ENCODE results near the gene RABGAP1L. TPM values are rescaled to one million over a fixed set of nuclear protein-coding genes. Genes with fewer than 3 reads are reported as not detected.

RABGAP1L gene
- total RNA-seq, 3 donors from 2014 or later = 46.1 to 74.7 (median 59.2) TPM

DNA sequence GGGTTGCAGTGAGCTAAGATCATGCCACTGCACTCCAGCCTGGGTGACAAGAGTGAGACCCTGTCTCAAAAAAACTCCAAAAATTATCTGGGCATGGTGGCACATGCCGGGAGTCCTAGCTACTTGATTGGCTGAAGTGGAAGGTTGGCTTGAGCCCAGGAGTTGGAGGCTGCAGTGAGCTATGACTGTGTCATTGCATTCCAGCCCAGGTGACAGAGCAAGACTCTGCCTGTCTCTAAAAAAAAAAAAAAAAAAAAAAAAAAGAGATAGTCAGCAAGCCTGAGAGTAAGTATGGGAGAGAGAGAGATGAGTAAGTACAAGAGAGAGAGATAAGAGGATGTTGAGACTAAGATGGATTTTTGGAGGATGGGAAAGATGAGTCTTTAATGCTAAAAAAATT lies 659.6 kb downstream of the RABGAP1L start:
- ATAC-seq = no peak

DNA sequence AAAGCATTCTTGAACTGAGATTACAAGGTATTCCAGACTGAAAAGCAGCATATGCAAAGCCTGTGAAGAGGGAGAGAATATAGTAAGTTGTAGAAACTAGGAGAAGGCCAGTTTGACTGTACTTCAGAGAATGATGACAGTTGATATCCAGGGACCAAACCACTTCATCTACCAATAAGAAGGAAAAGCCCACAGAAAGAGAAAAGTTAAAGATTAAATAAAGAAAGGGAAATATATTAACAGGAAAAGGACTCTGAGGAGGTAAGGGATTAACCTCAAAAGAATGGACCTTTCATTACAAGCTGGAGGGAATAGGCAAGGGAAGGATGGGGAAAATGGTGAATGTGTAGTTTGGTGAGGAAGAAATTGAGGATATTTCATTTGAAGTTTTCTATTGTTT lies 660.3 kb downstream of the RABGAP1L start:
- no peak for DNase-seq
- no peaks in the 10 kb centered on the region for H3K9me3 ChIP-seq
- H3K4me3 ChIP-seq = no peak overlapping the region
- intact Hi-C loops (cut with DNase I, micrococcal nuclease) = no loop called here
- no peaks in the 10 kb centered on the region for H3K36me3 ChIP-seq (ENCODE audit: low read depth)
- ATAC-seq = no peak
- TF ChIP-seq, protein P1, sequence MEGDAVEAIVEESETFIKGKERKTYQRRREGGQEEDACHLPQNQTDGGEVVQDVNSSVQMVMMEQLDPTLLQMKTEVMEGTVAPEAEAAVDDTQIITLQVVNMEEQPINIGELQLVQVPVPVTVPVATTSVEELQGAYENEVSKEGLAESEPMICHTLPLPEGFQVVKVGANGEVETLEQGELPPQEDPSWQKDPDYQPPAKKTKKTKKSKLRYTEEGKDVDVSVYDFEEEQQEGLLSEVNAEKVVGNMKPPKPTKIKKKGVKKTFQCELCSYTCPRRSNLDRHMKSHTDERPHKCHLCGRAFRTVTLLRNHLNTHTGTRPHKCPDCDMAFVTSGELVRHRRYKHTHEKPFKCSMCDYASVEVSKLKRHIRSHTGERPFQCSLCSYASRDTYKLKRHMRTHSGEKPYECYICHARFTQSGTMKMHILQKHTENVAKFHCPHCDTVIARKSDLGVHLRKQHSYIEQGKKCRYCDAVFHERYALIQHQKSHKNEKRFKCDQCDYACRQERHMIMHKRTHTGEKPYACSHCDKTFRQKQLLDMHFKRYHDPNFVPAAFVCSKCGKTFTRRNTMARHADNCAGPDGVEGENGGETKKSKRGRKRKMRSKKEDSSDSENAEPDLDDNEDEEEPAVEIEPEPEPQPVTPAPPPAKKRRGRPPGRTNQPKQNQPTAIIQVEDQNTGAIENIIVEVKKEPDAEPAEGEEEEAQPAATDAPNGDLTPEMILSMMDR (IDR thresholded peaks at IDR 0.05) = no peak
- no peaks in the 10 kb centered on the region for H3K4me1 ChIP-seq (ENCODE audit: low read depth)

More for the DNA sequence above, 659.6 kb downstream of the RABGAP1L start:
- intact Hi-C loops (cut with DNase I, micrococcal nuclease) = no loop called here
- no peak for DNase-seq
- H3K4me1 ChIP-seq (ENCODE audit: low read depth) = no peaks in the 10 kb centered on the region
- no peaks in the 10 kb centered on the region for H3K9me3 ChIP-seq
- no peaks in the 10 kb centered on the region for H3K36me3 ChIP-seq (ENCODE audit: low read depth)
- TF ChIP-seq, protein P1 (IDR thresholded peaks at IDR 0.05) = no peak
- no peak overlapping the region for H3K4me3 ChIP-seq

DNA sequence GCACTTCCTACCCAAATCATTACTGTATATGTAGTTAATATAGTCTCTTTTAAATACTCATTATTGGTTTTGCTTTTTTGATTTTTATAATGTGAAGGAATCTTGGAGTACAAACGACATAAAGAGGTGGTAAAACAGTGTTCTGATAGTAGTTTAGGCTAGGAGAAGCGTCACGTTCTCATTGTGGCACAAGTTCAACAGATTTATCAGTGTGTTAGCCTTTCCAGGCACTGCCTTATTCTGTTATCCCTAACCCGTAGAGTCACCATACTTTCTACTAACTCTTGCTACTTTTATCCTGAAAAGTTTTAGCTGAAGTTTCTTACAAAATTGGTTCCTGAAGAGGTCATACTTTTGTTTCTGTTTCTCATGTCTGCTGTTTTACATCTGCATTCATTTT lies 665.8 kb downstream of the RABGAP1L start:
- no peaks in the 10 kb centered on the region for H3K4me1 ChIP-seq (ENCODE audit: low read depth)
- TF ChIP-seq, protein P1 (IDR thresholded peaks at IDR 0.05) = no peak
- H3K9me3 ChIP-seq = no peaks in the 10 kb centered on the region
- intact Hi-C loops (cut with DNase I, micrococcal nuclease) = no loop called here
- H3K36me3 ChIP-seq (ENCODE audit: low read depth) = no peaks in the 10 kb centered on the region
- DNase-seq = no peak
- no peak for ATAC-seq
- no peak overlapping the region for H3K4me3 ChIP-seq

DNA sequence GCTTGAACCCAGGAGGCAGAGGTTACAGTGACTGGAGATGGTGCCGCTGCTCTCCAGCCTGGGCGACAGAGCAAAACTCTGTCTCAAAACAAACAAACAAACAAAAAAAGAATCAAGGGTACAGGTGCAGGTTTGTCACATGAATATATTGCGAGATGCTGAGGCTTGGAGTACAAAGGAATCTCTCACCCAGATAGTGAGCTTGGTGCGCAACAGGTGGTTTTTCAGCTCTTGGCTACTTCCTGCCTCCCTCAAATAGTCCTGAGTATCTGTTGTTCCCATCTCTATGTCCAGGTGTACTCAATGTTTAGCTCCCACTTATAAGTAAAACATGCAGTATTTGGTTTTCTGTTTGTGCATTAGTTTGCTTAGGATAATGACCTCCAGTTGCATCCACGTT lies 666.5 kb downstream of the RABGAP1L start:
- H3K36me3 ChIP-seq (ENCODE audit: low read depth) = no peaks in the 10 kb centered on the region
- H3K4me3 ChIP-seq = no peak overlapping the region
- ATAC-seq = no peak
- H3K9me3 ChIP-seq = no peaks in the 10 kb centered on the region
- intact Hi-C loops (cut with DNase I, micrococcal nuclease) = no loop called here
- TF ChIP-seq, protein P1 (IDR thresholded peaks at IDR 0.05) = no peak
- no peak for DNase-seq
- no peaks in the 10 kb centered on the region for H3K4me1 ChIP-seq (ENCODE audit: low read depth)

DNA sequence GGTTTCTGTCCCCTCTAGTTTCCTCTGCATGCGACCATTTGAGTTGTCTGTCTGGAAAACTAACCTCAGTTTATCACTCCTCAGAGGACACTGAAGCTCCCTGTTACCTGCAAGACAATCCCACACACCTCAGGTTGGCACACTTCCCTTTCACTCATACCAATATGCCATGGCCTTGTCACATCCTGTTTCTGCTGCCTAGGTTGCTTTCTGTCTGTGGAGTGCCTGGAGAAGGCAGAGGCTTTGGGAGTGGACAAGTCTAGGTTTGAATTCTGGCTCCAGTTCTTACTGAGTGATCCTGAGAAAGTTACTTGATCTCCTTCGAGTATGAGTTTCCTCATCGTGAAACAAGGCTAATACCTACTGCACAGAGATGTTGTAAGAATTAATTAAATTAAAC lies 668.9 kb downstream of the RABGAP1L start:
- DNase-seq (no peak), ATAC-seq (no peak)
- no peak overlapping the region for H3K4me3 ChIP-seq
- no peaks in the 10 kb centered on the region for H3K9me3 ChIP-seq
- TF ChIP-seq, protein P1 (IDR thresholded peaks at IDR 0.05) = no peak
- no peaks in the 10 kb centered on the region for H3K4me1 ChIP-seq (ENCODE audit: low read depth)
- intact Hi-C loops (cut with DNase I, micrococcal nuclease) = no loop called here
- no peaks in the 10 kb centered on the region for H3K36me3 ChIP-seq (ENCODE audit: low read depth)

DNA sequence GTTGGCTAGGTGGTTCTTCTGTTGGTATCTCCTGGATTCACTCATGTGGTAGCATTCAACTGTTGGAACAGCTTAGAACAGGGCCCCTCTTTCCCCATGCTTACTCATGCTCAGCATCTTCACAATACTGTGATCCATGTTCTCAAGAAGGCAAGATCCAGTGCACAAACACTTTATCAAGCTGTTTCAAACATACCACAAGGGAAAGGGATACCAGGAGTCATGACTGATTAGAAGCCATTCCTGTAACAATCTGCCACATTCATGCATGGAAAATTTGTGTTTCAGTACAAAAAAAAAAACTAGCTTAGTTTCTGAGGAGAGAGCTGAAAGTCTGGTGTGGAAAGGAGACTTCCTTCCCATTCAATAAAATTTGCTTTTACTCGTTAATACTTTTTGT lies 670.7 kb downstream of the RABGAP1L start:
- no peak for DNase-seq
- H3K4me3 ChIP-seq = no peak overlapping the region
- no peaks in the 10 kb centered on the region for H3K36me3 ChIP-seq (ENCODE audit: low read depth)
- no peaks in the 10 kb centered on the region for H3K4me1 ChIP-seq (ENCODE audit: low read depth)
- TF ChIP-seq, protein P1 (IDR thresholded peaks at IDR 0.05) = no peak
- H3K9me3 ChIP-seq = no peaks in the 10 kb centered on the region
- ATAC-seq = no peak
- intact Hi-C loops (cut with DNase I, micrococcal nuclease) = no loop called here

Data from mucosa of descending colon (tissue), 3 donors.